ENCODE results near the gene SLCO2B1.

SLCO2B1 gene

GRCh38 chr11:75145196-75145971, 5.5 kb upstream of the SLCO2B1 start:
- DNase-seq (ENCODE audit: low read depth): no peak

GRCh38 chr11:75145972-75146519, 4.9 kb upstream of the SLCO2B1 start:
- DNase-seq (ENCODE audit: low read depth): no peak

GRCh38 chr11:75146711-75147110, 4.2 kb upstream of the SLCO2B1 start:
- DNase-seq (ENCODE audit: low read depth): no peak

GRCh38 chr11:75147191-75147874, 3.6 kb upstream of the SLCO2B1 start:
- no peak for DNase-seq (ENCODE audit: low read depth)

- DNase-seq (ENCODE audit: low read depth): no peak
Observed at GRCh38 chr11:75147875-75148263, 3.0 kb upstream of the SLCO2B1 start.

GRCh38 chr11:75148436-75148983, 2.4 kb upstream of the SLCO2B1 start:
- DNase-seq (ENCODE audit: low read depth): no peak

- no peak for DNase-seq (ENCODE audit: low read depth)
Observed at GRCh38 chr11:75149766-75150465, 991 bp upstream of the SLCO2B1 start.

- no peak for DNase-seq (ENCODE audit: low read depth)
Observed at GRCh38 chr11:75151346-75152047, 590 bp downstream of the SLCO2B1 start.

GRCh38 chr11:75152090-75152489, 1.2 kb downstream of the SLCO2B1 start:
- no peak for DNase-seq (ENCODE audit: low read depth)

GRCh38 chr11:75152651-75153427, 1.9 kb downstream of the SLCO2B1 start:
- DNase-seq (ENCODE audit: low read depth): no peak

- DNase-seq (ENCODE audit: low read depth): no peak
Observed at GRCh38 chr11:75154646-75155569, 4.0 kb downstream of the SLCO2B1 start.

- no peak for DNase-seq (ENCODE audit: low read depth)
Observed at GRCh38 chr11:75155570-75156422, 4.9 kb downstream of the SLCO2B1 start.

GRCh38 chr11:75158241-75158640, 7.3 kb downstream of the SLCO2B1 start:
- DNase-seq (ENCODE audit: low read depth): no peak

GRCh38 chr11:75158696-75159150, 7.8 kb downstream of the SLCO2B1 start:
- DNase-seq (ENCODE audit: low read depth): no peak

GRCh38 chr11:75159151-75159953, 8.4 kb downstream of the SLCO2B1 start:
- no peak for DNase-seq (ENCODE audit: low read depth)

GRCh38 chr11:75160220-75160757, 9.4 kb downstream of the SLCO2B1 start:
- DNase-seq (ENCODE audit: low read depth): no peak

- no peak for DNase-seq (ENCODE audit: low read depth)
Observed at GRCh38 chr11:75160880-75161279, 10.0 kb downstream of the SLCO2B1 start.

All from fibroblast of the conjunctiva (primary cell).